Measurements from ENCODE around the gene SGF29.
"Not testable (repeated sequence)": the region's sequence is repeated elsewhere in the genome, so short reads cannot be mapped to it uniquely, and the experiment has no call there.

The SGF29 gene

GRCh38 chr16:28553776-28554633 lies at the start of gene SGF29:
Gene SGF29 (plus strand): TSS chr16:28553920. CDS start chr16:28581070, 27,150 bp downstream.
- DNase-seq: peak; percentile 91

GRCh38 chr16:28504707-28505404 lies 48.9 kb upstream of the SGF29 start:
- DNase-seq: no peak

DNA sequence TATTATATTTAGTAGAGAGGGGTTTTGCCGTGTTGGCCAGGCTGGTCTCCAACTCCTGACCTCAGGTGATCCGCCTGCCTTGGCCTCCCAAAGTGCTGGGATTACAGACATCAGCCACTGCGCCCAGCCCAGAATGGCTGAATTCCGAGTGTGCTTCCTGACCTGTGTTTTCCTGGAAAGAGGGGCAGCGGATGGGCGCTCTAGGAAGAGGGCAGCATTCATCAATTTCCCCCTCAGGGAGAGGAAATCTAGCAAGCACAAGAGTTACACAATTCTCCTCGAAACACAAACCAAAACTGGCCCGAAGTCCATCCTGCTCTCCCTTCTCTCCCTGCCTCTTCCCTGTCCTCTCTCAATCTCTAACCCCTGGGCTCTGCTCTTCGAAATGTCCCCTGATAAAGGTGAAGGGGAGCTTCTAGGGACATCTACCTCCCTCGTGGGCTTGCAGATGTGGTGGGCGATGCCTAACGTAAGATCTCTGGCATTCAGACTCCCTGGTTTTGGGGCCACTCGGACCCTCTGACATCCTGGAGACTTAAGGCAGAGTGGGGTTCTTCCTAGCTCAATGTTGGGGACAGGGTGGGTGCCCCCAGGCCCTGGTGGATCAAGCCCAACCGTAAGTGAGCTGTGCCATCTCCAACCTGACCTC lies 48.1 kb upstream of the SGF29 start:
- DNase-seq: no peak

DNA sequence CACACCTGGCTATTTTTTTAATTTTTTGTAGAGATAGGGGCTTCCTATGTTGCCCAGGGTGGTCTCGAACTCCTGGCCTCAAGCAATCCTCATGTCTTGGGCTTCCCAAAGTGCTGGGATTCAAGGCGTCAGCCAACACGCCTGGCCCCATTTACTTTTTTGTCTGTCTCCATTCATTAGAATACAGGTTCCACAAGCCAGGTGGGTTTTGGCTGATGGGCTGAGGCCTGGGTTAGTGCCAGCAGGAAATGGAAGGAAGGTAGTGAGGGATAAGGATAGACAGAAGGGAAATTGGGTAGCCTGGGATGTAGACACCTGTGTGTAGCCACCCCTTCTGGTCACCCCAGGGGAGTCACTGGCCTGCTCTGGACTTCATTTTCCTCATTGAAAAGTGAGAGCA lies 42.7 kb upstream of the SGF29 start:
- no peak for DNase-seq

DNA sequence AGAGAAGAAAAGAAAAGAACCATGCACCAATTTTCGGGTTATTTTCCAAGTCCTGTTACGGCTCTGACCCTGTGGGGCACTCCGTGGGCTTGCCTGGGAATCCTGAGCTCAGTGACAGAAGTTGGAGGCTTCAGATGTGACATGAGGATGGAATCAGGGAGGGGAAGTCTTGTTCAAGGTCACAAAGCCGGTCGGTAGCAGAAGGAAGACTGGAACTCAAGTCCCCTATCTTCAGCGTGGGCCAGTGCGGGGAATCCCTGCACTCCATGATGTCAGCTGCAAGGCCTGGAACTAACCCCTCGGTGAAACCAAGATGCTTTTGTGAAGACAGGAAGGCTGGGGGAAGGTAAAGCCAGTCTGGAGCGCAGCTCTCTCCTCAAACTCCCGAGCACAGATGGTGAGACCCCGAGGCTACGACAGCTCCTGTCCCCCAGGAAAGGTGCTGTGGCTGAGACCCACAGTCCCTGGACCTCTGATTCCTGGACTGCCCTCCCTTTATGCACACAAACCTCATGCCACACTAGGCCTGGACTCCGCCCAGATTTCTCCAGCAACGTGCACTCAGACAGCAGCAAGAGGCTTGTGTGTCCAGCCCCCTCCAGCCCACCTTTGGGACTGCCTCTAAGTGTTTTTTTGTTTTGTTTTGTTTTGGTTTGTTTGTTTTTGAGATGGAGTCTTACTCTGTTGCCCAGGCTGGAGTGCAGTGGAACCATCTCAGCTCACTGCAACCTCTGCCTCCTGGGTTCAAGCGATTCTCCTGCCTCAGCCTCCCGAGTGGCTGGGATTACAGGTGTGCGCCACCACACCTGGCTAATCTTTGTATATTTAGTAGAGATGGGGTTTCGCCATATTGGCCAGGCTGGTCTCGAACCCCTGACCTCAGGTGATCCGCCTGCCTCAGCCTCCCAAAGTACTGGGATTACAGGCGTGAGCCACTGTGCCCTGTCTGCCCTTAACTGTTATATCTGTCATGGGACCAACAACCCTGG lies 41.6 kb upstream of the SGF29 start:
- DNase-seq: no peak

DNA sequence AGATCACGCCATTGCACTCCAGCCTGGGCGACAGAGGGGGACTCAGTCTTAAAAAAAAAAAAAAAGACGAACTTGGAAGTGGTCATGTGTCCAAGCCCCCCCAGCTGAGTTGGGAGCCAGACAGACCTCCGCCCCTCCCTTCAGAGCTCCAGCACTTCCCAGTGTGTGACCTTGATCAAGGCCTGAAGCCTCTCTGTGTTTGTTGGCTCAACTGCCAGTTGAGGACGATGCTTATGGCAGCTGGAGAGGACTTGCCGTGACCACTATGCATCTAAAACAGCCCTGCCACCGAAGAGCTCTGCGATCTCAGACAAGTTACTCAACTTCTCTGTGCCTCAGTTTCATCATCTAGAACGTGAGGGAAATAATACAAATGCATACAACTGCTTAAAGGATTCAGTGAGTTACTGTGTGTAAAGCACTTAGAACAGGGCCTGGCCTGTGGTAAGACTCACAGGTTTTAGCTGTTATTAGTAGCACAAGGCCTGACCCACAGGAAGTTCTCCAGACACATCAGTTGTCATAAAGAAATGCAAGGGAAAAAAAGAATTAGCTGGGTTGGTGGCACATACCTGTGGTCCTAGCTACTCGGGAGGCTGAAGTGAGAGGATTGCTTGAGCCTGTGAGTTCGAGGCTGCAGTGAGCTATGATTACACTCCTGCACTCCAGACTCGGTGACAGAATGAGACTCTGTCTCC lies 40.1 kb upstream of the SGF29 start:
- DNase-seq: no peak

- no peak for DNase-seq
Observed at GRCh38 chr16:28514246-28514645, 39.5 kb upstream of the SGF29 start.

- DNase-seq: no peak
Observed at GRCh38 chr16:28520672-28521071, 33.0 kb upstream of the SGF29 start.

DNA sequence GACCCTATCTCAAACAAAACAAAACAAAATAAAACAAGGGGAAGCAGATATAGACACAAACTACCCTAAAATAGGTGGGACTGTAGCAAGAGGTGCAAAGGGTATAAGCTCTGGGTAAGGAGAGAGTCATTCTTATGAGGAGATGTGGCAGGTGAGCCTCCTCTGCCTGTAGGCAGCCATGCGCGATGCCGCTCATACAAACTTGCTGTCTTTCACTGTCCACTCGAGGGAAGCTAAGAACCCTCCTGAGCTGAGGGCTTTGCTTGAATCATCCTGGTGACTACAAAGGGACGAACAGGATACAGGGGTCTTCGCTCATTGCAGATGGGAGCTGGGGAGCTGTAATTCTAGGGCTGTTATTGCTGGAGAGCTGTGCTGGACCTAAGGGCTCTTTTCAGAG lies 32.3 kb upstream of the SGF29 start:
- no peak for DNase-seq

DNA sequence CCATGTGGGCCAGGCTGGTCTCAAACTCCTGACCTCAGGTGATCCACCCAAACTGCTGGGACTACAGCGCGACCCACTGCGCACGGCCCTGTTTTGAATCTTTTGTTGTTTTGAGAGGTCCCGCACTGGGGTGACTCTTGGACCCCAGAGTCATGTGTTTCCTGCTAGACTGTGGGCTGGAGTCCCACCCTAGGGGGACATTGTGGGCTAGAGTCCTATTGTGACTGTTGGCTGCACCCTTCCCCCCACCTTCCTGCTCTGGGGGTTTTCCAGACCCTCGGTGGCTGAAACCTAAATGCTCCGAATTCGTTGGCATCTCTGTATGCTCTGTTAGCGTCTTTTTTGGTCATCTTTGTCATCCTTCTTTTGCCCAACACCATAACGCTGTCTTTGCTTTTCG lies 30.9 kb upstream of the SGF29 start:
- DNase-seq: no peak

DNA sequence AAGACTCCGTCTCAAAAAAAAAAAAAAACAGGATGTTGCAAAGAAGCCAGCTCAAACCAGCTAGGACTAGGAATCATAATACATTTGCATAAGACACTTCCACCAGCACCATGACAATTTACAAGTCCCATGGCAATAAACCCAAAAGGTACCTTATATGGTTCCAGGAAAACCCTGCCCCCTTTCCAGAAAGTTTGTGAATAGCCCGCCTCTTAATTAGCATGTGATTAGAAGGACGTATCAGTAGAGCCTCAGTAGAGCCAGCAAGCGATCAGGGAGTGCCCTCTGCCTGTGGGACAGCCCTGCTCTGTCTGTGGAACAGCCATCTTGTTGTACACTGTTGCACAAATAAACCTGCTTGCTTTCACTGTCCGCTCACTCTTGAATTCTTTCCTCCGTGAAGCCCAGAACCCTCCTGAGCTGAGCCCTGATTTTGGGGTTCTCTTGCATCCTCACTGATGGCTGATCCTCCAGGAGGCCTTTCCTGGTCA lies 29.0 kb upstream of the SGF29 start:
- no peak for DNase-seq

GRCh38 chr16:28526201-28527099 lies 27.3 kb upstream of the SGF29 start:
- DNase-seq: no peak

DNA sequence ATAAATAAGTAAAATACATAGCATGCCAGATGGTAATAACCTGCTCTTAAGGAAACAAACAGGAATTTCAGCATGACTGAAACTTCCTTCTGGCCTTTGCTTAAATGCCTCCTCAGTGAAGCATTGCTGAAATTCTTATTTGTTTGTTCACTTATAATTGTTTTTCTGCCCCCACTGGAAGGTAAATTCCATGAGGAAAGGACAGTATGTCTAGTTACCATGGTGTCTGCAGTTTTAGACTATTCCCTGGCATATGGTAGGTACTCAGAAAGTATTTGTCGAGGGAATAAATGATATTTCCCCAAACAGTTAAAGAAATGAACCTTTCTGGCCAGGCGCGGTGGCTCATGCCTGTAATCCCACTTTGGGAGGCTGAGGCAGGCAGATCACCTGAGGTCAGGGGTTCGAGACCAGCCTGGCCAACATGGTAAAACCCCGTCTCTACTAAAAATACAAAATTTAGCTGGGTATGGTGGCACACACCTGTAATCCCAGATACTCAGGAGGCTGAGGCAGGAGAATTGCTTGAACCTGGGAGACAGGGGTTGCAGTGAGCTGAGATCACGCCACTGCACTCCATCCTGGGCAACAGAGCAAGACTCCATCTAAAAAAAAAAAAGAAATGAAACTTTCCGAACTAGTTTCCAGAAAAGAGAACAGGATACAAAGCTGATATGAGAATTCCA lies 26.5 kb upstream of the SGF29 start:
- not testable (repeated sequence) for DNase-seq

DNA sequence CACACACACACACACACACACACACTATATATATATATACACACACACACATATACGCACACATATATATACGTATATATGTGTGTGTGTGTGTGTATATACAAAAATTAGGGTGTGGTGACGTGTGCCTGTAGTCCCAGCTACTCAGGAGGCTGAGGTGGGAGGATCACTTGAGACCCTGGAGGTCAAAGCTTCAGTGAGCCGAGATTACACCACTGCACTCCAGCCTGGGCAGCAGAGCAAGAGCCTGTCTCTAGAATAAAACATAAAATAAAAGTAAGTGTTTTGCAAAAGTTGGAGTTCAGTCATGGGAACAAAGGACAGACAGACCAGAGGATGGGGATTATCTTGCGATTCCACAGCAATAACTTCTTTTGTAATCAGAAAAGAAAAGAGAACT lies 25.7 kb upstream of the SGF29 start:
- DNase-seq: no peak

DNA sequence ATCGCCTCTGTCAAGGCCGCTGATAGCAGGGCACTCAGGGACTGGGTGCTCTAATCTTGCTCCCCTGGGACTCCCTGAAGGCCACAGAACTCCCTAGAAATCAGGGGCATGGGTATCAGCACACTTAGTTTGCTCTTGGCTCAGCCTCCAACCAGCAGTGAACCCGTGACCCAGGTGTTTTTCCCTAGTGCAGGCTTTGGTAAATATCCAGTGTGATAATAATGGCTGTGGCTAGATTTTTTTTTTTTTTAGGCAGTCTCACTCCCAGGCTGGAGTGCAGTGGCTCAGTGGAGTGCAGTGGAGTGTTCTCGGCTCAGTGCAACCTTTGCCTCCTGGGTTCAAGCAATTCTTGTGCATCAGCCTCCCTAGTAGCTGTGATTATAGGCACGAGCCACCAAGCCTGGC lies 25.3 kb upstream of the SGF29 start:
- DNase-seq: no peak

DNA sequence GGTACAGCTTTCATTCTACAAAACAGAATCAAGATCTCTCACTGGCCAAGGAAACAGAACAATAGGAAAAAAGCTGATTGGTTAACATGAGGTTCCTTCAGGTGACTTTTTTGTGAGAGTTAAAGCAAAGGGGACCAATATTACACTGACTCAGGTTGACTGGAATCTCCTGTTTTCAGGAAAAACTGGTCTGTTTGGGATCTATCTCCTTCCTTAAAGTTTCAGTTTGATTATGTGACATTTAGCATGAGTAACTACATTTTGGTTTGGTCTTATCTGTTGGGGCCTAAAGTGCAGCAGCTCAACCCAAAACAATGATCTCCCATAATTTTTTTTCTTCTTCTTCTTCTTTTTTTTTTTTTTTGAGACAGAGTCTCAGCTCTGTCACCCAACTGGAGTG lies 24.6 kb upstream of the SGF29 start:
- DNase-seq: no peak

GRCh38 chr16:28531777-28532744 lies 21.7 kb upstream of the SGF29 start:
- DNase-seq: no peak

DNA sequence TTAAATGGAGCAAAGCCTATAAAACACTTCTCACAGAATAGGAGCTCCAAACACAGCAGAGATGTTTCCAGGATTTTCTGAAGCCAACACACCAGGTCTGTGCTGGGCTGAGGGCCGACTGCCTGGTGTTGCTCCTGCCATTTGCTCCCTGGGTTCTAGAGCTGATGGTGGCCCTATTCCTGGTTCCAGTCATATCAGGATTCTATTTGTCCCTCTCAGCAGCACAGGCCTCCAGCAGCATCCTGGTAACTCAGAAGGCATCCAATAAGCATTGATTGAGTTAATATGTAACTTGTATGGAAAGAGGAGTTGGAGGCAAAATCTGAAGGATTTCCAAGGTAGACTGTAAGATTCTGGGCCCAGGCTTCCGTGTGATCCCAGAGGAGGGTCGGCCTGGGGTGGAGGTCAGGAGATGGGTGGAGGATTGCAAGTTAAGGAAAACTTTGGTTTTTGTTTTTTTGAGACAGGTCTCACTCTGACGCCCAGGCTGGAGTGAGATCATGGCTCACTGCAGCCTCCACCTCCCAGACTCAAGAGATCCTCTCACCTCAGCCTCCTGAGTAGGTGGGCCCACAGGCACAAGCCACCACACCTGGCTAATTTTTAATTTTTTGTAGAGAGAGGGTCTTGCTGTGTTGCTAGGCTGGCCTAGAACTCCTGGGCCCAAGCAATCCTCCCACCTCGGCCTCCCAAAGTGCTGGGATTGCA lies 20.6 kb upstream of the SGF29 start:
- no peak for DNase-seq
